NB4 (cell line): Measurements from ENCODE around the gene SPRED1.

ENCODE experiments used
- POLR2A ChIP-seq: IDR thresholded peaks from 2 replicates; pipeline ENCODE4 v1.6.1; 2011; ENCODE audit warnings: mild to moderate bottlenecking; ENCODE audit not compliant: insufficient read length; ENCODE audit errors: extremely low read depth
- TF ChIP-seq, protein P1 (sequence below): IDR thresholded peaks from one replicate; pipeline ENCODE4 v1.5.1; 2012; ENCODE audit warnings: low read depth, low read length

DNA sequence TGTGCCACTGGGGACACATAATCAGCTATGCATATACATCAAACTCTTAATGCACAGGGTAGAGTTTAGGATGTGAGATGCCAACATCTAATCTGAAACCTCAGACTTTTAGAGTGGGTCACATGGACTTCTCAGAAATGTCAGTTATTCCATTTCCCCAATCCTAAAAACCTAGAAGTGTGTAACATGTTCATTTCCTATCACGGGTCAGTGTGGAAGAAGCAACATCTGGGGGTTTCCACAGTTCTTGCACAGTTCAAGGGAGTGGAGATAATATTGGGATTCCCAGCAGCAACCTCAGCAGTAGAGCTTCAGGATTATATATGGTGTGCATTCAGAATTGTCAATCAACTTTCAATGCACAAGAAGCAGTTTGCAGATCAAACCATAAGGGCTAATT, 44.4 kb upstream of the SPRED1 start:
- TF ChIP-seq, protein P1, sequence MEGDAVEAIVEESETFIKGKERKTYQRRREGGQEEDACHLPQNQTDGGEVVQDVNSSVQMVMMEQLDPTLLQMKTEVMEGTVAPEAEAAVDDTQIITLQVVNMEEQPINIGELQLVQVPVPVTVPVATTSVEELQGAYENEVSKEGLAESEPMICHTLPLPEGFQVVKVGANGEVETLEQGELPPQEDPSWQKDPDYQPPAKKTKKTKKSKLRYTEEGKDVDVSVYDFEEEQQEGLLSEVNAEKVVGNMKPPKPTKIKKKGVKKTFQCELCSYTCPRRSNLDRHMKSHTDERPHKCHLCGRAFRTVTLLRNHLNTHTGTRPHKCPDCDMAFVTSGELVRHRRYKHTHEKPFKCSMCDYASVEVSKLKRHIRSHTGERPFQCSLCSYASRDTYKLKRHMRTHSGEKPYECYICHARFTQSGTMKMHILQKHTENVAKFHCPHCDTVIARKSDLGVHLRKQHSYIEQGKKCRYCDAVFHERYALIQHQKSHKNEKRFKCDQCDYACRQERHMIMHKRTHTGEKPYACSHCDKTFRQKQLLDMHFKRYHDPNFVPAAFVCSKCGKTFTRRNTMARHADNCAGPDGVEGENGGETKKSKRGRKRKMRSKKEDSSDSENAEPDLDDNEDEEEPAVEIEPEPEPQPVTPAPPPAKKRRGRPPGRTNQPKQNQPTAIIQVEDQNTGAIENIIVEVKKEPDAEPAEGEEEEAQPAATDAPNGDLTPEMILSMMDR: no peak
- no peak for TF ChIP-seq POLR2A
